HepG2 (cell line): ENCODE results near the gene HJURP. TPM values are rescaled to one million over a fixed set of nuclear protein-coding genes. Genes with fewer than 3 reads are reported as not detected.

ENCODE experiments used
- ATAC-seq: fragments of 200-7000 bp; cut with Tn5 transposase; 3 replicates; pipeline ENCODE4 v1.9.1; 2020; ENCODE audit warnings: mild to moderate bottlenecking, moderate library complexity
- BruUV-seq: library from RNA; stranded (reverse); fragments of 400-500 nt; replicated peaks from 2 replicates; lab custom pipeline; 2021; lab: Mats Ljungman, UMichigan
- CTCF ChIA-PET: fragments of 300-600 bp; formaldehyde crosslinking; extraction: SDS; loops from one replicate; lab custom pipeline; 2021; ENCODE audit warnings: low total read pairs, inconsistent platforms, low intra/inter-chr PET ratio; lab: Yijun Ruan, JAX
- POLR2A ChIA-PET: fragments of 350-600 bp; sonication (Branson Sonifier 250); formaldehyde crosslinking; loops from one replicate; lab custom pipeline; 2020; ENCODE audit warnings: antibody characterized with exemption, inconsistent platforms; lab: Yijun Ruan, JAX
- DNase-seq: peaks from one replicate; pipeline ENCODE4 v3.0.0-alpha.2; 2015; ENCODE audit warnings: low spot score
- FAIRE-seq: peaks from 3 replicates; lab custom pipeline; 2011; peaks lifted over from hg19 to GRCh38; lab: Jason Lieb, UNC
- H2AFZ ChIP-seq: one replicate; pipeline ENCODE4 v1.6.1; 2011; ENCODE audit warnings: low read length, inconsistent platforms
- H3K27ac ChIP-seq: fragments of 300-600 bp; 3 replicates; pipeline ENCODE4 v1.8.0; 2011; ENCODE audit warnings: mixed run types, mild to moderate bottlenecking, mixed read lengths, low read length, inconsistent platforms; ENCODE audit not compliant: insufficient read depth; ENCODE audit errors: extremely low read length
- H3K27me3 ChIP-seq, 2 experiments: fragments of 200-600 bp in 1 of 2; 2 replicates in 1 of 2; 3 replicates in 1 of 2; pipeline versions ENCODE4 v1.6.0 to v1.8.0; 2011; ENCODE audit warnings: low read length in 2 of 2, mild to moderate bottlenecking in 2 of 2, moderate library complexity in 2 of 2, inconsistent platforms in 1 of 2; ENCODE audit not compliant: insufficient read depth in 2 of 2, control insufficient read depth in 1 of 2
- H3K36me3 ChIP-seq, 2 experiments: fragments of 200-600 bp in 1 of 2; replicated peaks in 1 of 2; 2 replicates in 1 of 2; 3 replicates in 1 of 2; pipeline versions ENCODE4 v1.5.1 to v1.8.0; 2011; ENCODE audit warnings: low read length in 2 of 2, inconsistent platforms in 1 of 2; ENCODE audit not compliant: insufficient read depth in 2 of 2, control insufficient read depth in 1 of 2
- H3K4me1 ChIP-seq: 2 replicates; pipeline ENCODE4 v1.5.1; 2012; ENCODE audit warnings: low read length, inconsistent platforms; ENCODE audit not compliant: insufficient read depth
- H3K4me2 ChIP-seq: 2 replicates; pipeline ENCODE4 v1.6.0; 2011; ENCODE audit warnings: low read depth, low read length, inconsistent platforms
- H3K4me3 ChIP-seq, 3 experiments: fragments of 200-600 bp in 1 of 3; sonication (generic), shearing (Covaris generic) in 1 of 3; replicated peaks in 1 of 3; 2 replicates each; pipeline ENCODE4 v1.5.1; 2011 to 2016; ENCODE audit warnings: low read length in 3 of 3, inconsistent platforms in 2 of 3, low read depth in 2 of 3, mild to moderate bottlenecking in 2 of 3, control low read depth in 1 of 3, mixed read lengths in 1 of 3; ENCODE audit not compliant: insufficient read depth in 1 of 3
- H3K79me2 ChIP-seq: one replicate; pipeline ENCODE4 v1.6.1; 2011; ENCODE audit warnings: low read length, inconsistent platforms; ENCODE audit not compliant: insufficient read depth
- H3K9ac ChIP-seq: 2 replicates; pipeline ENCODE4 v1.6.0; 2011; ENCODE audit warnings: mild to moderate bottlenecking, low read depth, low read length, inconsistent platforms; ENCODE audit not compliant: insufficient read depth
- H3K9me3 ChIP-seq: 2 replicates; pipeline ENCODE4 v1.5.1; 2012; ENCODE audit warnings: mild to moderate bottlenecking, low read length
- H4K20me1 ChIP-seq: 2 replicates; pipeline ENCODE4 v1.6.0; 2011; ENCODE audit warnings: inconsistent platforms, mild to moderate bottlenecking, low read length, moderate library complexity; ENCODE audit not compliant: insufficient read depth
- HDAC2 ChIP-seq: sonication (generic); formaldehyde crosslinking; IDR thresholded peaks from 2 replicates; pipeline ENCODE4 v1.4.0; 2020; ENCODE audit warnings: missing genetic modification reagents
- HDAC6 ChIP-seq: fragments of 200-600 bp; sonication (generic); IDR thresholded peaks from 2 replicates; pipeline ENCODE4 v1.7.0; 2017; ENCODE audit warnings: mild to moderate bottlenecking, antibody characterized with exemption, low read length, low read depth
- HOXA5 ChIP-seq: sonication (generic); formaldehyde crosslinking; IDR thresholded peaks from 2 replicates; pipeline ENCODE4 v1.4.0; 2020; ENCODE audit warnings: missing genetic modification reagents
- NFE2L1 ChIP-seq: sonication (generic); formaldehyde crosslinking; IDR thresholded peaks from 2 replicates; pipeline ENCODE4 v1.4.0; 2020; ENCODE audit warnings: missing genetic modification reagents, mild to moderate bottlenecking, borderline replicate concordance
- REL ChIP-seq: sonication (generic); formaldehyde crosslinking; conservative IDR thresholded peaks from 2 replicates; pipeline ENCODE4 v1.8.0; 2022; ENCODE audit warnings: mild to moderate bottlenecking, missing genetic modification reagents, moderate library complexity
- SOX5 ChIP-seq: IDR thresholded peaks from 2 replicates; pipeline ENCODE4 v1.6.1; 2016; ENCODE audit warnings: borderline replicate concordance
- TAF15 ChIP-seq: fragments of 200-400 bp; formaldehyde crosslinking; IDR thresholded peaks from one replicate; pipeline ENCODE4 v1.6.1; 2018; ENCODE audit warnings: mild to moderate bottlenecking, low read depth, low read length; ENCODE audit not compliant: poor library complexity, severe bottlenecking
- ZFP1 ChIP-seq: IDR thresholded peaks from 2 replicates; pipeline ENCODE4 v1.6.1; 2016
- ZNF207 ChIP-seq: fragments of 450-650 bp; IDR thresholded peaks from 2 replicates; pipeline ENCODE4 v1.6.1; 2016; ENCODE audit warnings: antibody characterized with exemption, borderline replicate concordance
- ZNF296 ChIP-seq: sonication (generic); formaldehyde crosslinking; conservative IDR thresholded peaks from 2 replicates; pipeline ENCODE4 v1.5.0; 2020; ENCODE audit warnings: mild to moderate bottlenecking, missing genetic modification reagents
- ZNF546 ChIP-seq: sonication (generic); formaldehyde crosslinking; conservative IDR thresholded peaks from 2 replicates; pipeline ENCODE4 v1.8.1; 2023; ENCODE audit warnings: mild to moderate bottlenecking, missing genetic modification reagents
- ZNF841 ChIP-seq: sonication (generic); formaldehyde crosslinking; IDR thresholded peaks from 2 replicates; pipeline ENCODE4 v1.8.1; 2023; ENCODE audit warnings: missing genetic modification reagents, borderline replicate concordance
- WGBS: methylation state at CpG from one replicate; pipeline ENCODE4 v1.1.6; 2017; ENCODE audit warnings: low lambda C conversion rate; 5-methylcytosine and 5-hydroxymethylcytosine counted together
- in situ Hi-C: cut with HindIII; loops from 2 replicates; pipeline ENCODE4 v1.10.0; 2017; ENCODE audit warnings: low pct_unique_long_range_greater_than_20kb; ENCODE audit not compliant: extremely low pct_ligation_motif_present
- intact Hi-C: fragments of 100-400 bp; cut with micrococcal nuclease; formaldehyde crosslinking; loops from one replicate; pipeline ENCODE4 v1.10.0; 2022; ENCODE audit not compliant: unreplicated experiment
- polyA plus RNA-seq, 8 experiments: library from polyadenylated mRNA; depleted of rRNA in 3 of 8; stranded (reverse) in 7 of 8; unstranded in 1 of 8; fragments of >200 nt; fragmentation: Illumina TruSeq in 4 of 8; extraction: Trizol in 4 of 8; gene quantifications; 2 replicates each; pipeline versions ENCODE4 v1.2.1 to v1.2.3, GENCODE V29; 2011 to 2016; ENCODE audit warnings: low read depth in 4 of 8, missing spikeins in 1 of 8, mixed read lengths in 1 of 8; ENCODE audit not compliant: insufficient read depth in 1 of 8
- total RNA-seq, 5 experiments: library from RNA; depleted of rRNA; stranded (reverse); fragments of >200 nt; fragmentation: Illumina TruSeq; extraction: Trizol; gene quantifications; 2 replicates each; pipeline ENCODE4 v1.2.3, GENCODE V29; 2016; ENCODE audit warnings: low read depth in 1 of 5
- TF ChIP-seq, protein P1 (sequence below): sonication (generic); formaldehyde crosslinking; IDR thresholded peaks from 2 replicates; pipeline ENCODE4 v1.5.0; 2020; ENCODE audit warnings: mild to moderate bottlenecking, low read depth, missing genetic modification reagents, borderline replicate concordance

The HJURP gene
- total and polyA plus RNA-seq, 2 of the 13 experiments (the other 11 are each of a cell fraction or from before 2014, with no cell fraction given): 36.3 to 43.9 TPM

- no peak overlapping the region for H2AFZ ChIP-seq
- BruUV-seq: no TSS peak
- H3K4me1 ChIP-seq: peaks cover 21% of the 10 kb centered on the region
- H3K27ac ChIP-seq: no peak overlapping the region
- WGBS: 84% methylated on average over 5 of the region's 8 CpGs
- no peak overlapping the region for H3K4me3 ChIP-seq
- H3K4me2 ChIP-seq: no peak overlapping the region
- in situ Hi-C loops (no loop called here), intact Hi-C loops (no loop called here)
- DNase-seq (no peak), FAIRE-seq (no peak), ATAC-seq (no peak)
- no peaks in the 10 kb centered on the region for H4K20me1 ChIP-seq
- no peaks in the 10 kb centered on the region for H3K9me3 ChIP-seq
- no peak for TF ChIP-seq TAF15
- H3K27me3 ChIP-seq: peaks cover 8 to 29% of the 10 kb centered on the region in 2 experiments
- no peak overlapping the region for H3K9ac ChIP-seq
- H3K36me3 ChIP-seq: no peaks in the 10 kb centered on the region
- H3K79me2 ChIP-seq: no peaks in the 10 kb centered on the region
- ChIA-PET CTCF (no interaction called here), POLR2A (no interaction called here)
Measured at GRCh38 chr2:233821709-233822100, 32.6 kb downstream of the HJURP start.

- FAIRE-seq: no peak
- no peak for DNase-seq
- H3K36me3 ChIP-seq: no peaks in the 10 kb centered on the region
- no peak for TF ChIP-seq ZFP1 (CRISPR knock-in tag)
- peaks cover 8 to 34% of the 10 kb centered on the region in 2 experiments for H3K27me3 ChIP-seq
- ATAC-seq: no peak
- no peak overlapping the region for H3K27ac ChIP-seq
- H3K79me2 ChIP-seq: no peaks in the 10 kb centered on the region
- H3K9me3 ChIP-seq: no peaks in the 10 kb centered on the region
- intact Hi-C loops: no loop called here
- no peak overlapping the region for H2AFZ ChIP-seq
- ChIA-PET CTCF (no interaction called here), POLR2A (no interaction called here)
- BruUV-seq: no TSS peak
- in situ Hi-C loops: no loop called here
- H3K4me1 ChIP-seq: peaks cover 23% of the 10 kb centered on the region
- 40% methylated on average over 3 of the region's 3 CpGs for WGBS
- H3K4me2 ChIP-seq: no peak overlapping the region
- H3K9ac ChIP-seq: no peak overlapping the region
- no peaks in the 10 kb centered on the region for H4K20me1 ChIP-seq
- no peak overlapping the region for H3K4me3 ChIP-seq
Measured at GRCh38 chr2:233821196-233821595, 33.1 kb downstream of the HJURP start.

GRCh38 chr2:233820774-233821105, 33.6 kb downstream of the HJURP start:
- no peak overlapping the region for H3K4me3 ChIP-seq
- no peak overlapping the region for H2AFZ ChIP-seq
- ChIA-PET CTCF (no interaction called here), POLR2A (no interaction called here)
- FAIRE-seq: no peak
- no peak overlapping the region for H3K4me2 ChIP-seq
- ATAC-seq: no peak
- no TSS peak for BruUV-seq
- H3K27ac ChIP-seq: no peak overlapping the region
- no peak overlapping the region for H3K9ac ChIP-seq
- DNase-seq: no peak
- in situ Hi-C loops: no loop called here
- intact Hi-C loops: no loop called here
- no peaks in the 10 kb centered on the region for H3K9me3 ChIP-seq
- H3K27me3 ChIP-seq: peaks cover 8 to 34% of the 10 kb centered on the region in 2 experiments
- no peaks in the 10 kb centered on the region for H3K36me3 ChIP-seq
- no peaks in the 10 kb centered on the region for H3K79me2 ChIP-seq
- WGBS: 79% methylated on average over 4 of the region's 6 CpGs
- H3K4me1 ChIP-seq: peaks cover 23% of the 10 kb centered on the region
- H4K20me1 ChIP-seq: no peaks in the 10 kb centered on the region
- TF ChIP-seq ZNF546 (CRISPR knock-in tag): no peak
- no peak for TF ChIP-seq SOX5
- TF ChIP-seq HDAC2 (CRISPR knock-in tag): no peak
- TF ChIP-seq ZNF207: no peak
- no peak for TF ChIP-seq REL (CRISPR knock-in tag)
- TF ChIP-seq HOXA5 (CRISPR knock-in tag): no peak
- TF ChIP-seq HDAC6: no peak
- TF ChIP-seq ZNF841: no peak
- TF ChIP-seq NFE2L1 (CRISPR knock-in tag): no peak
- TF ChIP-seq, protein P1, sequence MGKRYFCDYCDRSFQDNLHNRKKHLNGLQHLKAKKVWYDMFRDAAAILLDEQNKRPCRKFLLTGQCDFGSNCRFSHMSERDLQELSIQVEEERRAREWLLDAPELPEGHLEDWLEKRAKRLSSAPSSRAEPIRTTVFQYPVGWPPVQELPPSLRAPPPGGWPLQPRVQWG (CRISPR knock-in tag): no peak
- TF ChIP-seq ZNF296 (CRISPR knock-in tag): no peak
